GM10266 (cell line): Measurements from ENCODE around the gene POLR1B.
"Not testable (repeated sequence)": the region's sequence is repeated elsewhere in the genome, so short reads cannot be mapped to it uniquely, and the experiment has no call there.

ENCODE experiments used
- DNase-seq: peaks from one replicate; pipeline ENCODE4 v3.0.0; 2012; ENCODE audit errors: extremely low spot score
- TF ChIP-seq, protein P1 (sequence below): IDR thresholded peaks from 2 replicates; pipeline ENCODE4 v1.5.1; 2012; ENCODE audit warnings: mild to moderate bottlenecking, low read depth; ENCODE audit not compliant: control insufficient read depth, insufficient read depth; ENCODE audit errors: missing control alignments

Gene POLR1B

DNA sequence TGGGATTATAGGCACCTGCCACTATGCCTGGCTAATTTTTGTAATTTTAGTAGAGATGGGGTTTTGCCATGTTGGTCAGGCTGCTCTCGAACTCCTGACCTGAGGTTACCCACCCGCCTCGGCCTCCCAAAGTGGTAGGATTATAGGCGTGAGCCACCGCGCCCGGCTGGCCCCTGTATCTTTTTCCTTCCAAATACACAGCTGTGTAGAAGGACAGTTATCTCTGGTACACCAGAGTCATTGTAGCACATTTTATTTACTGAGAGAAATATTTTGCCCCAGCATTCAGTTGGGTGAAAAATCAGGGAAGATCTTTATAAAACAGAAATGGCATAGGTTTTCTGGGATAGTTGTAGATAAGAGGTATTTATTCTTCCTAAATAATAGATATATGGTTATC is 23.5 kb upstream of the POLR1B start:
- TF ChIP-seq, protein P1, sequence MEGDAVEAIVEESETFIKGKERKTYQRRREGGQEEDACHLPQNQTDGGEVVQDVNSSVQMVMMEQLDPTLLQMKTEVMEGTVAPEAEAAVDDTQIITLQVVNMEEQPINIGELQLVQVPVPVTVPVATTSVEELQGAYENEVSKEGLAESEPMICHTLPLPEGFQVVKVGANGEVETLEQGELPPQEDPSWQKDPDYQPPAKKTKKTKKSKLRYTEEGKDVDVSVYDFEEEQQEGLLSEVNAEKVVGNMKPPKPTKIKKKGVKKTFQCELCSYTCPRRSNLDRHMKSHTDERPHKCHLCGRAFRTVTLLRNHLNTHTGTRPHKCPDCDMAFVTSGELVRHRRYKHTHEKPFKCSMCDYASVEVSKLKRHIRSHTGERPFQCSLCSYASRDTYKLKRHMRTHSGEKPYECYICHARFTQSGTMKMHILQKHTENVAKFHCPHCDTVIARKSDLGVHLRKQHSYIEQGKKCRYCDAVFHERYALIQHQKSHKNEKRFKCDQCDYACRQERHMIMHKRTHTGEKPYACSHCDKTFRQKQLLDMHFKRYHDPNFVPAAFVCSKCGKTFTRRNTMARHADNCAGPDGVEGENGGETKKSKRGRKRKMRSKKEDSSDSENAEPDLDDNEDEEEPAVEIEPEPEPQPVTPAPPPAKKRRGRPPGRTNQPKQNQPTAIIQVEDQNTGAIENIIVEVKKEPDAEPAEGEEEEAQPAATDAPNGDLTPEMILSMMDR: no peak
- DNase-seq: no peak

DNA sequence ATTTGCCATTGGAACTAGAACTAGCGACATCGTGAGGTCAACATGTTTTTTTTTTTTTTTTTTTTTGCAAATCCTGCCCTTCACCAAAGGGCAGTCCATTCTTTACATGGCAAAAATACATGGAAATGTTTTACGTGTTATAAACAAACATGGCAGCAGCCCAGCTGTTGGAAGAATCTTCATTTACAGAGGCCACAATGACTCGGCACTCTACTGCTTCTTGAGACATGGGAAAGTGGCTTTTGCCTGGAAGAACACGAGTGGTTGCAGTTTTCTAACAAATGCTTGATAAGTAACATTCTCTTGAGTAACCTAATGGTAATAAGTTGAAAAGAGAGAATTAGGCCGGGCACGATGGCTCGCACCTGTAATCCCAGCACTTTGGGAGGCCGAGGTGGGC is 22.8 kb upstream of the POLR1B start:
- TF ChIP-seq, protein P1: no peak
- no peak for DNase-seq

DNA sequence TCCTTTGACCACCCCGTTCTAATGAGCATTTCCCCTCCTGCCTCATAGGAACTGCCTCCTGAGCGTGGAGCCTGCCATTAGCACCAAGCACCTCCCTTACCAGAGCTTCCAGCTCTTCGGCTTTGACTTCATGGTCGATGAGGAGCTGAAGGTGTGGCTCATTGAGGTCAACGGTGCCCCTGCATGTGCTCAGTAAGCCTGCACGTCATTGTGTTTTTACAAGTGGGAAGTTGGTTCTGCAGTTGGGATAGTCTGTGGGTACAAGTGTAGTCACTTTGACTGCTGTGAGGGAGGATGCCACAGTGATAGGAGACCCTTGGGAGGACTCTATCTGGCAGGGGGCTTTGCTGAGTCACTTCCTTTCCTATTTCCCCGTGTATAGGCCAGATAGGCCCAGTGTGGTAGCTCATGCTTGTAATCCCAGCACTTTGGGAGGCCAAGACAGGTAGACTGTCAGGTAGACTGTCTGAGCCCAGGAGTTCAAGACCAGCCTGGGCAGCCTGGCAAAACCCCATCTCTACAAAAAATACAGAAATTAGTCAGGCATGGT is 22.0 kb upstream of the POLR1B start:
- DNase-seq: no peak
- TF ChIP-seq, protein P1: no peak

DNA sequence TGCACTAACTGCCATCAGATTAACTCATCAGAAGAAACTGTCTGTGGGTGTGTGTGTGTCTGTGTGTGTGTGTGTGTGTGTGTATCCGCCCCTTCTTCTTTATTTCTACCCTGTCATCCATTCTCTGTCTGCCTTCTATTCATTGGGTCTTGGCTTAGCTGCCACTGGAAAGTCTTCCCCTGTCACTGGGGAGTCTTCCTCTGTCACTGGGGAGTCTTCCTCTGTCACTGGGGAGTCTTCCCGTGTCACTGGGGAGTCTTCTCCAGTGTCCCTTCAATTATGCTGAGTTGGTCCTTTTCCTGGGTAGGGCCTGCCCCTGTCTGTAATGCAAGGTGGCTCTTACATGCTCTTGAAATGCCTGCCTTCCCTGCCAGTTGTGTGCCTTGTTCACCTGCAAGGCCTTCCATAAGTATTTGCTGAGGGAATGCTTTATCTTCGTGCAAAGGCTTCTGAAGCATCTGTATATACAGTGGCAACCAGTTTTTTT is 18.9 kb upstream of the POLR1B start:
- DNase-seq: no peak

DNA sequence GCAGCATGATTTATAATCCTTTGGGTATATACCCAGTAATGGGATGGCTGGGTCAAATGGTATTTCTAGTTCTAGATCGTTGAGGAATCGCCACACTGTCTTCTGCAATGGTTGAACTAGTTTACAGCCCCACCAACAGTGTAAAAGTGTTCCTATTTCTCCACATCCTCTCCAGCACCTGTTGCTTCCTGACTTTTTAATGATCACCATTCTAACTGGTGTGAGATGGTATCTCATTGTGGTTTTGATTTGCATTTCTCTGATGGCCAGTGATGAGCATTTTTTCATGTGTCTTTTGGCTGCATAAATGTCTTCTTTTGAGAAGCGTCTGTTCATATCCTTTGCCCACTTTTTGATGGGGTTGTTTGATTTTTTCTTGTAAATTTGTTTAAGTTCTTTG is 18.0 kb upstream of the POLR1B start:
- DNase-seq: not testable (repeated sequence)

More for the DNA sequence above, 18.9 kb upstream of the POLR1B start:
- TF ChIP-seq, protein P1: no peak

DNA sequence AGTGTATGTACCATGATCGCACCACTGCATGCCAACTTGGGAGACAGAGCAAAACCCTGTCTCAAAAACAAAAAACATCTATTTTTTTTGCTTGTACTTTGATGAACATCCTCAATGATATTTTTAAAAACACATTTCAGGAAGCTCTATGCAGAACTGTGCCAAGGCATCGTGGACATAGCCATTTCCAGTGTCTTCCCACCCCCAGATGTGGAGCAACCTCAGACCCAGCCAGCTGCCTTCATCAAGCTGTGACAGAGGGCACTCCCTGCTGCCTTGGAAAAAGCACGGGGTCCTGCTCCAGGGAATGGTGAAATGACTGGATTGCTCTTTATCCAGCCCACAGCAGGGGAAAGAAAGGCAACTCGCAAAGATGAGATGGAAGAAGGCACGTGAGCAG is 13.7 kb upstream of the POLR1B start:
- DNase-seq: no peak
- TF ChIP-seq, protein P1: no peak

DNA sequence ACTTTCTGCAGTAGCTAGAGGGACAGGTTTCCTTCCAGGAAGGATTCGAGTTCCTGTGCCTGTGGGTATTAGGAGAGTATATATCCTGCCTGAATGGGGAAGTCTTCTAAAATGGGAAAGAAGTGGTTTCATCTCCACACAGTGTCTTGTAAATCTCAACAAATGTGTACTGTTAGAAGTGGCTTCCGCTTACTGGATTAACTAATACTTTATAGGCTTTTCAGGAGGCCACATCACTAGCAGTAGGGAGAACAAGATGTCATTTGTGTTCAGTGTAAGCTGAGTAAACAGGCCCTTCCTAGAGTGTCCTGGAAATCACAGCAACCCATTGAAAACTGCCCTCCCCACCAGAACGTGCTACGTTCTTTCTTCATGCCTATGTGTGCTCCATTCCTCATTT is 12.5 kb upstream of the POLR1B start:
- TF ChIP-seq, protein P1: no peak
- DNase-seq: no peak

DNA sequence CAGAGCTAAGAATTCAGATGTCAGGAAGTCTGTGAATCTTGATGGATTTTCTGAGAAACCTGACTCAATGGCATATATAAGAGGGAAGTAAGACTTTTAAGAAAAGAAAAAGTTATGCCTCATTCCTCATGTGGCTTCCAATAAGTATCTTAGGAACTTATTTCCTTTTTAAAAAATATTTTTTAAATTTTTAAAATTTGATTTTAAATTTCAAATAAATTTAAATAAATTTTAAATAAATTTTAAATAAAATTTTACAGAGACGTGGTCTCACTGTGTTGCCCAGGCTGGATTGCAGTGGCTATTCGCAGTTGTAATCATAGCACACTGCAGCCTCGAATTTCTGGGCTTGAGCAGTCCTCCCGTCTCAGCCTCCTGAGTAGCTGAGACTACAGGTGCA is 11.5 kb upstream of the POLR1B start:
- no peak for DNase-seq
- TF ChIP-seq, protein P1: no peak
